Stimulated activated CD4-positive, alpha-beta T cell treated with anti-CD3 and anti-CD28 coated beads, Interleukin-1b, Interleukin-23, amount 100 ng/mL, for 48 hours (primary cell): ENCODE data around the gene SH3BP5L.
"Not testable (repeated sequence)": the region's sequence is repeated elsewhere in the genome, so short reads cannot be mapped to it uniquely, and the experiment has no call there.

Source experiments
- DNase-seq: peaks from one replicate; pipeline ENCODE4 v3.0.0-alpha.2; 2020

The SH3BP5L gene

GRCh38 chr1:248850536-248851251 is 25.0 kb upstream of the SH3BP5L start:
- no peak for DNase-seq

- DNase-seq = no peak
Observed at GRCh38 chr1:248850124-248850523, 24.4 kb upstream of the SH3BP5L start.

DNA sequence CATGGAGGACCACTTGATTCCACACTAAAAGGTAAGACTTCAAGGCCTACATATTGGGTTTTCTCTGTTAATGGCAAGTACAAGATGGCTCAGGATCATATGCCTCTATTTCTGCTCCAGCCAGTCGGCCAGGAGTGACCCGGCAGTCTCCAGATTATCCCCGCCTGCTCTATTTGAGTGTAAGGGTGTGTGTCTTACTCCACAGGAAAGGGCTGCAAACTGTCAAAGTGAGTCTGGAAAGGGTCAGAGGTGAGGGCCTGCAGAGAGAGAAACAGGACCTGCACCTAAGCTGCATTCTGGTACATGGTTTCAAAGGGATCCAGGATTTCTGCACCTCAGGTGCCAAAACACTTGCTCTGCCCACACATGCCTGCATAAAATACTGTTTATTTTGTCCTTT is 23.9 kb upstream of the SH3BP5L start:
- no peak for DNase-seq

- DNase-seq = no peak
Observed at GRCh38 chr1:248849152-248849551, 23.4 kb upstream of the SH3BP5L start.

DNA sequence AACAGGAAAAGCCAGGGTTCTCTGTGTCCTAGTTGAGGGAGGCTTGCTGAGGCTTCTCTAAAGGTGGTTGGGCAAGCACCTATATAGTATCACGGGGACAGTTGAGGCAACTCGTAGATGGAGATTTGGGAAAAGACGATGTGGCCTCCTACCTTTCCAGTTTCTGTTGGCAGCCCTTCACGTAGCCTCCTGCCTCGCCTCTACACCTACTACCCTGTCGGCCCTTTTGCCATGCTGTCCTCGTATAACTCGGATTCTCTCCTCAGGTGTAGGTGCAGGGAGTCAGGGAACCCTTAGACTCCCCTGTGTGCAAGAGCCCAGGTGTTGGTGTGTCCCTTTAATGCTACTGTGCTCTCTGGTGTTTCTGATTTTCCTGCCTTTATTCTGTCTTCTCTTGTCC is 22.9 kb upstream of the SH3BP5L start:
- DNase-seq = no peak

- DNase-seq = no peak
Observed at GRCh38 chr1:248847956-248848561, 22.3 kb upstream of the SH3BP5L start.

DNA sequence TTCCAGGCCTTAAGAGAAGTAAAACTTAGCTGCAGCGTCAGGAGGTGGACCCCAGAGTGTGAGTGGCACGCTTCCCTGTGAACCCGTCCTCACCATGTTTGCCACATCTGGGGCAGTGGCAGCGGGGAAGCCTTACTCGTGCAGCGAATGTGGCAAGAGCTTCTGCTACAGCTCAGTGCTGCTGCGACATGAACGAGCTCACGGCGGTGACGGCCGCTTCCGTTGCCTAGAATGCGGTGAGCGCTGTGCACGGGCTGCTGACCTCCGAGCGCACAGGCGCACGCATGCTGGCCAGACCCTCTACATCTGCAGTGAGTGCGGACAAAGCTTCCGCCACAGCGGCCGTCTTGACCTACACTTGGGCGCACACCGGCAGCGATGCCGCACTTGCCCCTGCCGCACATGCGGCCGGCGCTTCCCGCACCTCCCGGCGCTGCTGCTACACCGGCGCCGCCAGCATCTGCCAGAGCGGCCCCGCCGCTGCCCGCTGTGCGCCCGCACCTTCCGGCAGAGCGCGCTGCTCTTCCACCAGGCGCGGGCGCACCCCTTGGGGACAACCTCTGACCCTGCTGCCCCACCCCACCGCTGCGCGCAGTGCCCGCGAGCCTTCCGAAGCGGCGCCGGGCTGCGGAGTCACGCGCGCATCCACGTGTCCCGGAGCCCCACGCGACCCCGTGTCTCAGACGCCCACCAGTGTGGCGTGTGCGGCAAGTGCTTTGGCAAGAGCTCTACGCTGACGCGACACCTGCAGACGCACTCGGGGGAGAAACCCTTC is 21.7 kb upstream of the SH3BP5L start:
- DNase-seq = no peak

- no peak for DNase-seq
Observed at GRCh38 chr1:248844526-248844925, 18.8 kb upstream of the SH3BP5L start.

GRCh38 chr1:248843687-248844086 is 18.0 kb upstream of the SH3BP5L start:
- DNase-seq = no peak

DNA sequence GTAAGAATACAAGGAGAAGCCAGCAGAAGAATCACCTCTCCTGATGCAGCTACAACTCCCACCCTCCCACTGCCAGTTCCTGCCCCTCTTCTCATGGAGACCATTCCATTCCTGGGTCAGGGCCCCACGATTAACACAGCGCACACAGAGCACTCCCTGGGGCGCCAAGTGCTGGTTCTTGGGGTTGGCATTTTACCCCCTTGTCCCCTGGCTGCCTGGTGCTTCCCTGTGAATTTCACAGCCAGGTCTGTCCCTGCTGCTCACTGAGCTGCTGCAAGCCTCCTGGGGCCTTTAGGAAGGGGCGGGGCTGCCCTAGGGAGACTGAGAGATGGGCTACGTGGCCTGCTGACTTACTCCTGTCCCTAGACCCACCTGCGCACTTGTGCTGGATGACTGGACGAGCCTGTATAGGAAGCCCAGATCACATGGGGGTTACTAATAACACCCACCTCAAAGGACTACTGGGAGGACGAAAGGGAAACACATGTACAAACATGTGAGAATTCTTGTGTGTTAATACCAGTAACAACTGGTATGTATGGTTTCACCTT is 17.1 kb upstream of the SH3BP5L start:
- no peak for DNase-seq

GRCh38 chr1:248841702-248842395 is 16.1 kb upstream of the SH3BP5L start:
- peak; percentile 33 for DNase-seq

DNA sequence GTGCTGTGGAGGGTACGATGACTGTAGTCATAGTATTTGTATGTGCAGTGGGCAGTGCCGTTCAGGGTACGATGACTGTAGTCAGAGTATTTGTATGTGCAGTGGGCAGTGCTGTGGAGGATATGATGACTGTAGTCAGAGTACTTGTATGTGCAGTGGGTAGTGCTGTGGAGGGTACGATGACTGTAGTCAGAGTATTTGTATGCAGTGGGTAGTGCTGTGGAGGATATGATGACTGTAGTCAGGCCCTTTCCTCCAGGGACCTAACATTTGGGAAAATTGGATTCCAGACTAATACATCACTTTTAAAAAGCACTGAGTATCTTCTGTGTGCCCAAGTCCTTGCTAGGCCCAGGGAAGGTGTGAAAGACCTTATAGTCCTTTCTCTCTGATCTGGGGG is 15.2 kb upstream of the SH3BP5L start:
- DNase-seq = no peak

- DNase-seq = no peak
Observed at GRCh38 chr1:248839168-248839555, 13.4 kb upstream of the SH3BP5L start.

- peak; percentile 84 for DNase-seq
Observed at GRCh38 chr1:248838357-248839167, 12.8 kb upstream of the SH3BP5L start.

DNA sequence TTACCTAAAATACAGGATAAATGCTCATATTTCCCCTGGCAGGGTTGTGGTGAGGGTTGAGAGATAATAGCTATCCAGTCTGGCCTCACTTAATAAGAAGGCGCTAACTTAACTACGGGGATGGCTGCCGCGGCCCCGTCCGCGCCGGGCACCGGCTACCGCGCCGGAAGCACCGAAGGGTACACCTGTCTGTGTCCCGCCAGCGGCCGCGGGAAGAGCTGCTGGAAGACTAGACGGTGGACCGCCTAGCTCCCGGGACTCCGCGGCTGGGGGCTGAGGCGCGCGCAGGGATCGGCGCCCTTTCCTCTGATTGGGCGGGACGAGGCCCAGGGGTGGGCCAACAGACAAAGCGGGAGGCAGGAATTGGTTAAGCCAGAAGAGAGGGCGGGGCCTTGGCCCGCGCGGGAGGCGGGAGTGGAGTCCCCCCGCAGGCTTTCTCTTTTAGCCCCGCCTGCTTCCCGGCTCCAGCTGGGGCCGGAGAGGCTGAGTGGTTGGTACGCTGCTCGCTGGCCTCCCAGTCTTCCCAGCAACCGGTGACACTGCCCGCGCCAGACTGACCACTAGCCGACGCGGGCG is 12.2 kb upstream of the SH3BP5L start, which contains the start of gene ZNF672:
Gene ZNF672 (plus strand): TSS at position 444 of the 576 bp plus-strand sequence. CDS start 9,051 bp downstream, outside the sequence.
- peak; percentile 93 for DNase-seq

DNA sequence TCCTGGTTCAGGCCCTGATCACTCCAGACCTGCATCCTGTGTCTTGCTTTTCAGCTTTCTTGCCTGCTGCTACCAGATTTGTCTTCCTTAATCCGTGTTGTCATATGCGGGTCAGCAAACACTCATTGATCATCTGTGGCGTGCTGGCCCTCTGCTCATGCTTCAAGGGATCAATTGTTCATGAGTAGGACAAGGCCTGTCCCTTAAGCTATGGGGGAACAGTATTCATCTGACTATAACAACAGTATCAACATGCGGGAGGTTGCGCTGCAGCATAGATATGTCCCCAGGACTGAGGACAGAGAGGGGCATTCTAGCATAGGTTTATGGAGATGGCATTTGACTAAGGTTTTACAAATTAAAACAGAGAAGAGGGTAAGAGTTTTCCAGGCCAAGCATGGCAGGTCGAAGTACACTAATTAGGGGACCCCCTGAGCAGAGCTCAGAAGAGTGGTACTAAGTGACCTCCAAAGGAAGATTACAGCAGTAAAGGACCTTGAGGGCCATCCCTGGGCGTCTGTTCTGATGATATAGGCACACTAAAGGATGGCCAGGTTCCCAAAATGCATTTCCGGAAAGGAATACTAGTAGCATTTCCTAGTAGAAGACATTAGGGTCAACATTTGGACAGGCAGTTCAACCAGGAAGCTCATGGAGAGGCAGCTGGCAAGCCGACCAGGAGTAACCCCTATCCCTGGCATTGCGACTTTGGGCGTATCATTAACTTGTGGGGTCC is 11.5 kb upstream of the SH3BP5L start:
- no peak for DNase-seq

- no peak for DNase-seq
Observed at GRCh38 chr1:248834343-248834940, 8.7 kb upstream of the SH3BP5L start.

- DNase-seq = no peak
Observed at GRCh38 chr1:248831842-248832241, 6.1 kb upstream of the SH3BP5L start.

DNA sequence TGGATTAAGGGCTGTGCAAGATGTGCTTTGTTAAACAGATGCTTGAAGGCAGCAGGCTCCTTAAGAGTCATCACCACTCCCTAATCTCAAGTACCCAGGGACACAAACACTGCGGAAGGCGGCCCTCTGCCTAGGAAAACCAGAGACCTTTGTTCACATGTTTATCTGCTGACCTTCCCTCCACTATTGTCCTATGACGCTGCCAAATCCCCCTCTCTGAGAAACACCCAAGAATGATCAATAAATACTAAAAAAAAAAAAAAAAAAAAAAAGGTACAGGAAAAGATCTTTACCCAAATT is 5.0 kb upstream of the SH3BP5L start:
- DNase-seq = not testable (repeated sequence)

DNA sequence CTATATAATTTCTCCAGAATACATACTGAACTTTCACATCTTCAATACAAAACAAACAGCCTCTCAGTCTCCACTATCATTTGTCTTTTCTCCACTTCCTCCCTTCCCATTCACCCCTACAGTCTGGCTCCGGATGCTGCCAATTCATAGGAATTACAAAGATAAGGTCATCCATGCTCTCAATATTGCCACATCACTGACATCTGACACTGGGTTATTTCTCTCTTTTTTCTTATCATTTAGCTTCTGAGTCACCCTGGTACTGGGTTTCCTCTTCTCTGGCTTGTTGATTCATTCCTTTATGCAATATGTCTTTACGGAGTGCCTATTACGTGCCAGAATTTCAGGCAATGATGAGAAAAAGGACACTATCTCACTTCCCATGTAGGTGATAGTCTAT is 3.1 kb upstream of the SH3BP5L start:
- no peak for DNase-seq

DNA sequence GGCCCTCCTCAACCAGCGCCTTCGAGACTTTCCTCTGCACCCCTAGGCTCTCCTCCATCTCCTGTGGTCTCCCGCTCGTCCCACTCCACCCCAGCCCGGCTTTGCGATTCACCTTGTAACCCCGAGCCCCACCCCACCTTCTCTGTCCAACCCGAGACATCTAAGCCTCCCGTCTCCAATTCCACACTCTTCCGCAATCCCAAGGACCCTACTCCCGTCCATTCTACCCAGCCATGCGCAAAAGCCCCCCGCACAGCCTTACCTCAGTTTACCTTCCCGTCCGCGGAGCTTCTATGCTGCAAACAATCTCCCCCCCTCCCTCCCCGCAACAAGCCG is 174 bp downstream of the SH3BP5L start:
- no peak for DNase-seq
